ENCODE results near the gene GABRB1. TPM values are rescaled to one million over a fixed set of nuclear protein-coding genes. Genes with fewer than 3 reads are reported as not detected.

GABRB1 gene
- total and polyA plus RNA-seq, 2 of the 8 experiments (the other 6 are each of a cell fraction or from before 2014, with no cell fraction given) = 0.22 to 0.38 TPM

GRCh38 chr4:47413521-47413920 is 382.2 kb downstream of the GABRB1 start:
- no peak overlapping the region for H2BK20ac ChIP-seq (ENCODE audit: low read length)
- H3K23me2 ChIP-seq (ENCODE audit: low read depth, low read length) = no peaks in the 10 kb centered on the region
- H3K9ac ChIP-seq (replicated peaks in 1 of 4; ENCODE audit: extremely low read depth in 1 of 4, low read depth in 3 of 4, low read length in 3 of 4) = no peak overlapping the region
- H3K9me3 ChIP-seq (ENCODE audit: insufficient read depth in 2 of 2, low read depth in 1 of 2, low read length in 1 of 2) = no peaks in the 10 kb centered on the region
- H3K23ac ChIP-seq (ENCODE audit: insufficient read length) = no peak overlapping the region
- CTCF ChIA-PET (ENCODE audit: partially characterized antibody) = interaction anchor here (0.8 kb wide), 1 partner anchor 9 kb away, joined by 3 read pairs; no protein-coding TSS in a partner anchor
- no peak overlapping the region for H3K4me2 ChIP-seq (ENCODE audit: insufficient read depth in 1 of 2, low read depth in 2 of 2, low read length in 2 of 2)
- TF ChIP-seq SIX5 (IDR thresholded peaks at IDR 0.05; ENCODE audit: low read depth, low read length) (no peak), JUND (IDR thresholded peaks at IDR 0.05; ENCODE audit: low read length) (no peak), CBX8 (IDR thresholded peaks at IDR 0.05; ENCODE audit: borderline replicate concordance, low read depth, low read length) (no peak)
- TF ChIP-seq, protein P1, sequence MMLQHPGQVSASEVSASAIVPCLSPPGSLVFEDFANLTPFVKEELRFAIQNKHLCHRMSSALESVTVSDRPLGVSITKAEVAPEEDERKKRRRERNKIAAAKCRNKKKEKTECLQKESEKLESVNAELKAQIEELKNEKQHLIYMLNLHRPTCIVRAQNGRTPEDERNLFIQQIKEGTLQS (IDR thresholded peaks at IDR 0.05; ENCODE audit: insufficient read depth, low read depth, low read length) = no peak
- H3K27ac ChIP-seq (ENCODE audit: low read depth, low read length) = no peak overlapping the region
- H4K8ac ChIP-seq (ENCODE audit: extremely low read depth, insufficient read depth, low read length) = no peak overlapping the region
- H3K27me3 ChIP-seq (replicated peaks in 1 of 4; ENCODE audit: control insufficient read depth in 3 of 4, extremely low read depth in 1 of 4, insufficient read depth in 3 of 4, low read length in 3 of 4) = no peaks in the 10 kb centered on the region
- WGBS, 2 experiments (ENCODE audit: extremely low coverage in 1 of 2, insufficient coverage in 1 of 2, insufficient read length in 1 of 2, insufficient replicate concordance in 2 of 2, low coverage in 1 of 2, low lambda C conversion rate in 2 of 2, missing lambda C conversion rate in 1 of 2) = 92% methylated on average over 2 of the region's 2 CpGs; no CpG with 5 or more reads in 1 of the 2 experiments
- H2BK15ac ChIP-seq (ENCODE audit: low read length) = no peak overlapping the region
- no peaks in the 10 kb centered on the region for H4K20me1 ChIP-seq (replicated peaks in 1 of 2; ENCODE audit: control insufficient read depth in 1 of 2, insufficient read depth in 2 of 2, low read length in 2 of 2)
- no peak overlapping the region for H3K18ac ChIP-seq (ENCODE audit: extremely low read depth, low read length)
- H3K79me2 ChIP-seq (ENCODE audit: control insufficient read depth in 1 of 2, insufficient read depth in 2 of 2, low read length in 2 of 2) = no peaks in the 10 kb centered on the region
- FAIRE-seq (no peak), DNase-seq (ENCODE audit: low read depth in 1 of 2, low spot score in 2 of 2) (no peak)
- H4K5ac ChIP-seq (ENCODE audit: insufficient read length, low read depth, low read length) = no peak overlapping the region
- H3K14ac ChIP-seq (ENCODE audit: insufficient read length) = no peak overlapping the region
- no peak overlapping the region for H3K56ac ChIP-seq (replicated peaks; ENCODE audit: insufficient read length, low read depth, low read length)
- H3K36me3 ChIP-seq (ENCODE audit: control insufficient read depth in 2 of 4, insufficient read depth in 4 of 4, low read length in 3 of 4) = no peaks in the 10 kb centered on the region
- no peak overlapping the region for H2AK5ac ChIP-seq (ENCODE audit: low read depth, low read length)
- H2BK5ac ChIP-seq (ENCODE audit: low read depth, low read length) = no peak overlapping the region
- no peak overlapping the region for H4K91ac ChIP-seq (replicated peaks; ENCODE audit: insufficient read length, low read length)
- POLR2A ChIA-PET (ENCODE audit: partially characterized antibody) = no interaction called here
- H3K4me1 ChIP-seq (replicated peaks in 1 of 4; ENCODE audit: control insufficient read depth in 3 of 4, insufficient read depth in 4 of 4, low read length in 3 of 4) = peaks cover 0 to 4% (median 1%) of the 10 kb centered on the region in 4 experiments; a peak in 2 of 7 replicates
- no peak overlapping the region for H3K4me3 ChIP-seq (ENCODE audit: extremely low read depth in 1 of 4, insufficient read depth in 2 of 4, low read depth in 3 of 4, low read length in 4 of 4)
- H2AFZ ChIP-seq (ENCODE audit: low read length) = no peak overlapping the region
- no peaks in the 10 kb centered on the region for H3K79me1 ChIP-seq (ENCODE audit: low read depth, low read length)
- H2BK120ac ChIP-seq (replicated peaks; ENCODE audit: low read depth, low read length) = no peak overlapping the region
- no peak overlapping the region for H2BK12ac ChIP-seq (ENCODE audit: low read depth, low read length)
- no peak overlapping the region for H3K4ac ChIP-seq (replicated peaks; ENCODE audit: insufficient read length, low read depth, low read length)

Measured in H1 (cell line).